HEK293T (cell line): Measurements from ENCODE around the gene PRSS53.

Experiments used
- CTCF ChIA-PET: fragments of 350-600 bp; formaldehyde crosslinking; extraction: SDS; loops from one replicate; lab custom pipeline; 2021; ENCODE audit warnings: antibody characterized with exemption, inconsistent platforms; lab: Yijun Ruan, JAX
- POLR2A ChIA-PET: fragments of 350-600 bp; formaldehyde crosslinking; extraction: SDS; loops from one replicate; lab custom pipeline; 2020; ENCODE audit warnings: antibody characterized with exemption, inconsistent platforms; lab: Yijun Ruan, JAX
- DNase-seq: peaks from one replicate; pipeline ENCODE4 v3.0.0; 2012; ENCODE audit warnings: mixed read lengths; ENCODE audit errors: extremely low spot score
- ARNT ChIP-seq: fragments of 450-650 bp; IDR thresholded peaks from 2 replicates; pipeline ENCODE4 v1.6.1; 2017; ENCODE audit warnings: mild to moderate bottlenecking
- FOXK2 ChIP-seq: fragments of 450-650 bp; IDR thresholded peaks from 2 replicates; pipeline ENCODE4 v1.6.1; 2016; ENCODE audit warnings: mild to moderate bottlenecking
- LEF1 ChIP-seq: fragments of 450-650 bp; IDR thresholded peaks from 2 replicates; pipeline ENCODE4 v1.6.1; 2017; ENCODE audit warnings: mild to moderate bottlenecking, borderline replicate concordance
- SP1 ChIP-seq: fragments of 450-650 bp; IDR thresholded peaks from 2 replicates; pipeline ENCODE4 v1.6.1; 2017

PRSS53 gene

DNA sequence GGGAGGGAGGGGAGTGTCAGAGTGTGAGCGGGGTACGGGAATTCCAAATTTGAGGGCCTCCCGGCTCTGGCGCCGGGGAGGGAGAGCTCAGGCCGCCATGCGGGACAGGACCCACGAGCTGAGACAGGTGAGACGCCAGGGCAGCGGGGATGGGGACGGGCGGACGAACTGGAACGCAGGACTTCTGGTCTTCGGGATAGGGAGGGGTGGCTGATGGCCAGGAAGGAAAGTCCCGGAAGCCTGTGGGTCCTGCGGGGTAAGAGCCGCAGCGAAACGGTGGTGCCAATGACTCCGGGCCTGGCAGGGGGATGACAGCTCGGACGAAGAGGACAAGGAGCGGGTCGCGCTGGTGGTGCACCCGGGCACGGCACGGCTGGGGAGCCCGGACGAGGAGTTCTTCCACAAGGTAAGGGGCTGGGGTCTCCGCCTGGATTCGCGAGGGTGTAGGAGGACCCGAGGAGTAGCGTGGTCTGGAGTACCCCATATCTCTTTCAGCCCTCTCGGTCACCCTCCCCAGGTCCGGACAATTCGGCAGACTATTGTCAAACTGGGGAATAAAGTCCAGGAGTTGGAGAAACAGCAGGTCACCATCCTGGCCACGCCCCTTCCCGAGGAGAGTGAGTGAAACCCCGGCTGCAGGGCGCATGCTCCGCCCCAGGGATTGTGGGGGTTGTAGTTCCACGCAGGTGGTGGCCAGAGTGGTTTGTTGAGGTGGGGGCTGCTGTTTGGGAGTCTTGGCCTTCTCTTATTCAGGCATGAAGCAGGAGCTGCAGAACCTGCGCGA, 54.8 kb downstream of the PRSS53 start:
- POLR2A ChIA-PET: interaction anchor here (0.6 to 2.3 kb wide), 13 partner anchors 9 to 1231 kb away, joined by 3 to 10 read pairs (median 4); partner anchors contain the start of genes HSD3B7, KAT8, ZNF646 and ZNF668
- CTCF ChIA-PET: no interaction called here
- TF ChIP-seq FOXK2: no peak
- TF ChIP-seq LEF1: no peak
- TF ChIP-seq SP1: no peak
- TF ChIP-seq ARNT: no peak
- DNase-seq: peak; percentile 100
